ENCODE data around the gene ITPKB.

DNA sequence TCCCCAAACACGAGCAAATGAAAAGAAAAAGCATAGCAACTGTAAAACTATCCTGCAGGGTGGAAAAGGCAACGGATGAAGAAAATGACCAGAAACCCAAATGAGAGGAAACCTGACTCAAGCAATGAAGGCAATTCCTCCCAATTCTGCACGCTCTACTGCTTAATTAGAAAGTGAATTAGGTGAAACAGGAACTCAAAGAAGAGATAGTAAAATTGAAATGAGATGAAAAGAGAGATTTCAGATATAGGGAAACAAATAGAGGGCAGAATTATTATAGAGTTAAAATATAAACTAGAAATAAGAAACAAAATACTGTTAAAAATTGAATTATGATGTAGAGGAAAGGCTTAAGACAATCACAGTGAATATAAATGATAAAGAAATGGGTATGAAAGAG, 27.5 kb upstream of the ITPKB start:
- TF ChIP-seq, protein P1, sequence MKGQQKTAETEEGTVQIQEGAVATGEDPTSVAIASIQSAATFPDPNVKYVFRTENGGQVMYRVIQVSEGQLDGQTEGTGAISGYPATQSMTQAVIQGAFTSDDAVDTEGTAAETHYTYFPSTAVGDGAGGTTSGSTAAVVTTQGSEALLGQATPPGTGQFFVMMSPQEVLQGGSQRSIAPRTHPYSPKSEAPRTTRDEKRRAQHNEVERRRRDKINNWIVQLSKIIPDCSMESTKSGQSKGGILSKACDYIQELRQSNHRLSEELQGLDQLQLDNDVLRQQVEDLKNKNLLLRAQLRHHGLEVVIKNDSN (IDR thresholded peaks at IDR 0.05; ENCODE audit: borderline replicate concordance, low read depth): no peak
- no peak for TF ChIP-seq ZBTB33 (IDR thresholded peaks at IDR 0.05; ENCODE audit: borderline replicate concordance, low read depth)
